Liver (tissue), 9 donors: ENCODE measurements around the gene PCDHGB5. TPM values are rescaled to one million over a fixed set of nuclear protein-coding genes. Genes with fewer than 3 reads are reported as not detected.
"Not testable (repeated sequence)": the region's sequence is repeated elsewhere in the genome, so short reads cannot be mapped to it uniquely, and the experiment has no call there.

Source experiments
- DNase-seq: peaks from one replicate; pipeline ENCODE4 v3.0.0-alpha.2; 2017; ENCODE audit warnings: low spot score
- H3K27ac ChIP-seq, 2 donors: one replicate each; pipeline ENCODE4 v1.7.0; 2013; ENCODE audit warnings: inconsistent platforms in 2 of 2, low read length in 2 of 2, control low read depth in 1 of 2, low read depth in 1 of 2, mild to moderate bottlenecking in 1 of 2
- H3K27me3 ChIP-seq, 4 donors: one replicate each; pipeline versions ENCODE4 v1.6.1 to v1.7.0; 2013; ENCODE audit warnings: low read length in 3 of 4, inconsistent platforms in 1 of 4, mild to moderate bottlenecking in 1 of 4, moderate library complexity in 1 of 4; ENCODE audit not compliant: control insufficient read depth in 4 of 4, insufficient read depth in 4 of 4
- H3K36me3 ChIP-seq, 4 donors: one replicate each; pipeline versions ENCODE4 v1.6.1 to v1.7.0; 2013; ENCODE audit warnings: low read length in 3 of 4, mild to moderate bottlenecking in 3 of 4, low read depth in 1 of 4, moderate library complexity in 1 of 4; ENCODE audit not compliant: control insufficient read depth in 4 of 4, insufficient read depth in 3 of 4
- H3K4me1 ChIP-seq, 4 donors: one replicate each; pipeline versions ENCODE4 v1.6.1 to v1.7.0; 2013; ENCODE audit warnings: low read length in 3 of 4, mild to moderate bottlenecking in 3 of 4, moderate library complexity in 1 of 4; ENCODE audit not compliant: control insufficient read depth in 4 of 4, insufficient read depth in 4 of 4
- H3K4me3 ChIP-seq, 3 donors: one replicate each; pipeline versions ENCODE4 v1.6.1 to v1.7.0; 2013; ENCODE audit warnings: low read length in 3 of 3, control low read depth in 1 of 3, low read depth in 1 of 3, mild to moderate bottlenecking in 1 of 3
- H3K9ac ChIP-seq, 2 donors: one replicate each; pipeline ENCODE4 v1.7.0; 2013; ENCODE audit warnings: low read length in 2 of 2, mild to moderate bottlenecking in 2 of 2, moderate library complexity in 2 of 2, control low read depth in 1 of 2, low read depth in 1 of 2
- H3K9me3 ChIP-seq, 4 donors: one replicate each; pipeline versions ENCODE4 v1.6.1 to v1.7.0; 2013; ENCODE audit warnings: low read length in 3 of 4; ENCODE audit not compliant: control insufficient read depth in 4 of 4
- EGR1 ChIP-seq, 2 donors: IDR thresholded peaks; 2 replicates each; pipeline ENCODE4 v1.6.1; 2016 to 2018; ENCODE audit warnings: antibody characterized with exemption in 2 of 2, low read depth in 2 of 2
- FOXA1 ChIP-seq: IDR thresholded peaks from 2 replicates; pipeline ENCODE4 v1.6.1; 2016; ENCODE audit warnings: antibody characterized with exemption
- FOXA2 ChIP-seq: IDR thresholded peaks from 2 replicates; pipeline ENCODE4 v1.6.1; 2016; ENCODE audit warnings: antibody characterized with exemption
- NR2F2 ChIP-seq: IDR thresholded peaks from 2 replicates; pipeline ENCODE4 v1.6.1; 2016; ENCODE audit warnings: antibody characterized with exemption
- RAD21 ChIP-seq, 2 donors: IDR thresholded peaks; 2 replicates each; pipeline ENCODE4 v1.6.1; 2016; ENCODE audit warnings: antibody characterized with exemption in 2 of 2, mild to moderate bottlenecking in 2 of 2
- RXRA ChIP-seq, 2 donors: IDR thresholded peaks; 2 replicates each; pipeline ENCODE4 v1.6.1; 2017 to 2018; ENCODE audit warnings: antibody characterized with exemption in 2 of 2, mild to moderate bottlenecking in 1 of 2
- YY1 ChIP-seq: IDR thresholded peaks from 2 replicates; pipeline ENCODE4 v1.6.1; 2016; ENCODE audit warnings: antibody characterized with exemption, mild to moderate bottlenecking
- ZBTB33 ChIP-seq: IDR thresholded peaks from 2 replicates; pipeline ENCODE4 v1.6.1; 2016; ENCODE audit warnings: antibody characterized with exemption
- WGBS: extraction: QIAGEN DNeasy Blood & Tissue Kit; methylation state at CpG from one replicate; pipeline ENCODE4 v1.1.7; 2013; 5-methylcytosine and 5-hydroxymethylcytosine counted together
- polyA plus RNA-seq, 2 donors: library from polyadenylated mRNA; stranded (reverse) in 1 of 2; unstranded in 1 of 2; fragments of 200-250 nt in 1 of 2; fragments of >200 nt in 1 of 2; fragmentation: Nextera tagmentation in 1 of 2; extraction: Ambion mirVana in 1 of 2; gene quantifications; one replicate each; pipeline versions ENCODE4 v1.2.1 to v1.2.3, GENCODE V29; 2013 to 2015
- total RNA-seq, 2 donors: library from RNA; depleted of rRNA; stranded (reverse); fragments of >200 nt; gene quantifications; one replicate each; pipeline ENCODE4 v1.2.3, GENCODE V29; 2014
- TF ChIP-seq, protein P1 (sequence below): fragments of 150-350 bp; IDR thresholded peaks from 2 replicates; pipeline ENCODE4 v1.5.1; 2017; ENCODE audit warnings: improper control_type of control experiment, low read depth, low read length; ENCODE audit not compliant: missing input control
- TF ChIP-seq, protein P2 (sequence below): IDR thresholded peaks from 2 replicates; pipeline ENCODE4 v1.6.1; 2016; ENCODE audit warnings: antibody characterized with exemption
- donor health status: healthy.
- donor health status: healthy.
- donor health status: healthy.
- donor health status: healthy.
- donor health status: healthy.

PCDHGB5 gene
- total RNA-seq (1 to 10 TPM; 2.5 to 3.8 TPM), polyA plus RNA-seq (1 to 10 TPM in 1 of 2 donors, under 1 TPM in 1; 0.76 to 2.0 TPM)

- H3K27ac ChIP-seq, H3K36me3 ChIP-seq, H3K4me1 ChIP-seq, DNase-seq, H3K27me3 ChIP-seq, H3K9ac ChIP-seq: not testable (repeated sequence)
- TF ChIP-seq, protein P1, sequence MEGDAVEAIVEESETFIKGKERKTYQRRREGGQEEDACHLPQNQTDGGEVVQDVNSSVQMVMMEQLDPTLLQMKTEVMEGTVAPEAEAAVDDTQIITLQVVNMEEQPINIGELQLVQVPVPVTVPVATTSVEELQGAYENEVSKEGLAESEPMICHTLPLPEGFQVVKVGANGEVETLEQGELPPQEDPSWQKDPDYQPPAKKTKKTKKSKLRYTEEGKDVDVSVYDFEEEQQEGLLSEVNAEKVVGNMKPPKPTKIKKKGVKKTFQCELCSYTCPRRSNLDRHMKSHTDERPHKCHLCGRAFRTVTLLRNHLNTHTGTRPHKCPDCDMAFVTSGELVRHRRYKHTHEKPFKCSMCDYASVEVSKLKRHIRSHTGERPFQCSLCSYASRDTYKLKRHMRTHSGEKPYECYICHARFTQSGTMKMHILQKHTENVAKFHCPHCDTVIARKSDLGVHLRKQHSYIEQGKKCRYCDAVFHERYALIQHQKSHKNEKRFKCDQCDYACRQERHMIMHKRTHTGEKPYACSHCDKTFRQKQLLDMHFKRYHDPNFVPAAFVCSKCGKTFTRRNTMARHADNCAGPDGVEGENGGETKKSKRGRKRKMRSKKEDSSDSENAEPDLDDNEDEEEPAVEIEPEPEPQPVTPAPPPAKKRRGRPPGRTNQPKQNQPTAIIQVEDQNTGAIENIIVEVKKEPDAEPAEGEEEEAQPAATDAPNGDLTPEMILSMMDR: peak; percentile 64
- TF ChIP-seq RAD21 (IDR thresholded peaks at IDR 0.05): peak; percentile 68 to 73
- peaks cover 20 to 67% (median 36%) of the 10 kb centered on the region in 4 donors for H3K9me3 ChIP-seq
- peak within 1 kb of the TSS; percentile 41 to 54 (median 45) for H3K4me3 ChIP-seq
- WGBS: 7% methylated on average over 24 of the region's 43 CpGs
Measured at GRCh38 chr5:141397756-141398551, at the start of gene PCDHGB5. Gene PCDHGB5, plus strand, starts transcription at chr5:141397947. Its CDS starts 181 bp downstream, at chr5:141398128.

DNA sequence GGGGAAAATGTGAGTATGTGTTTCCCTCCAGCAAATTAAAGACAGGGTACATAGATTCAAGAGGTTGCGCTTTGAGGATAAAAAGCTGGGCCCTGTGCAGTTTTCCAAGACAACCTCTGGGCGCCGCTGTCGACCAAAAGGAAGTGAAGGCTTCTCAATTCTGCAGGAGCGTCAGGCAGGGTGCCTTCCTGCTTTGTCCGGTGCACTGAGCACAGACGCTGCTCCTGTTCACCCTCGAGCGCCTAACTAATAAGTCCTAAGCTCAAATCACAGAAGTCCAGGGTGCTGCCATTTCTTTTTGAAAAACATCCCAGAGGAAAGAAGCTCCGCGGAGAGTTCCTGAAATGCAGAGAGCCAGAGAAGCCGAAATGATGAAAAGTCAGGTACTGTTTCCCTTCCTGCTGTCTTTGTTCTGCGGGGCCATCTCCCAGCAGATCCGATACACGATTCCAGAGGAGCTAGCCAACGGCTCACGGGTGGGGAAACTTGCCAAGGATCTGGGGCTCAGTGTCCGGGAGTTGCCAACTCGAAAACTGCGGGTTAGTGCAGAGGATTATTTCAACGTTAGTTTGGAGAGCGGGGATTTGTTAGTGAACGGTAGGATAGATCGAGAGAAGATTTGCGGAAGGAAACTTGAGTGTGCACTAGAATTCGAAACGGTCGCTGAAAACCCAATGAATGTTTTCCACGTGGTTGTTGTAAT lies 47.7 kb upstream of the PCDHGB5 start, which contains the start of gene PCDHGB1:
TSS of gene PCDHGB1 (plus strand) at position 183 of the 703 bp plus-strand sequence. CDS start at position 345, 162 bp downstream.
- no peak within 1 kb of the TSS for H3K27ac ChIP-seq
- peaks cover 25 to 60% (median 42%) of the 10 kb centered on the region in 4 donors for H3K9me3 ChIP-seq
- H3K9ac ChIP-seq: no peak within 1 kb of the TSS
- DNase-seq: no peak
- H3K27me3 ChIP-seq: peaks cover 0 to 3% (median 1%) of the 10 kb centered on the region in 4 donors
- H3K4me3 ChIP-seq: peak within 1 kb of the TSS in 2 of 3 donors; percentile 20 to 41
- TF ChIP-seq, protein P2, sequence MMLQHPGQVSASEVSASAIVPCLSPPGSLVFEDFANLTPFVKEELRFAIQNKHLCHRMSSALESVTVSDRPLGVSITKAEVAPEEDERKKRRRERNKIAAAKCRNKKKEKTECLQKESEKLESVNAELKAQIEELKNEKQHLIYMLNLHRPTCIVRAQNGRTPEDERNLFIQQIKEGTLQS: no peak
- no peak for TF ChIP-seq FOXA1
- TF ChIP-seq NR2F2: no peak
- TF ChIP-seq RXRA (IDR thresholded peaks at IDR 0.05): no peak
- no peak for TF ChIP-seq EGR1 (IDR thresholded peaks at IDR 0.05; ENCODE audit: low read depth in 2 of 2)
- no peak for TF ChIP-seq FOXA2
- TF ChIP-seq ZBTB33: no peak
- TF ChIP-seq YY1: no peak
- TF ChIP-seq, protein P1: no peak
- H3K4me1 ChIP-seq: no peaks in the 10 kb centered on the region
- 23% methylated on average over 29 of the region's 29 CpGs for WGBS
- peaks cover 0 to 3% (median 0%) of the 10 kb centered on the region in 4 donors for H3K36me3 ChIP-seq
